ENCODE results near the gene DDAH1.

Gene DDAH1

GRCh38 chr1:85461216-85461918 lies 3.6 kb downstream of the DDAH1 start:
- no peaks in the 10 kb centered on the region for H3K36me3 Mint-ChIP-seq (ENCODE audit: low read depth)
- no peak overlapping the region for H3K4me3 Mint-ChIP-seq
- H3K9me3 Mint-ChIP-seq: no peaks in the 10 kb centered on the region
- H3K27me3 Mint-ChIP-seq: peaks cover 56% of the 10 kb centered on the region
- H3K27ac Mint-ChIP-seq: no peak overlapping the region
- no peaks in the 10 kb centered on the region for H3K4me1 Mint-ChIP-seq (ENCODE audit: low read depth)

- Mint-ChIP-seq H3K4me3 (no peak overlapping the region), H3K36me3 (ENCODE audit: low read depth) (no peaks in the 10 kb centered on the region), H3K27ac (no peak overlapping the region), H3K4me1 (ENCODE audit: low read depth) (no peaks in the 10 kb centered on the region), H3K27me3 (peaks cover 51% of the 10 kb centered on the region), H3K9me3 (no peaks in the 10 kb centered on the region)
These were observed 4.3 kb downstream of the DDAH1 start for GRCh38 chr1:85460555-85461088.

- Mint-ChIP-seq H3K4me3 (no peak overlapping the region), H3K27ac (no peak overlapping the region), H3K27me3 (peaks cover 48% of the 10 kb centered on the region), H3K4me1 (ENCODE audit: low read depth) (no peaks in the 10 kb centered on the region), H3K9me3 (no peaks in the 10 kb centered on the region), H3K36me3 (ENCODE audit: low read depth) (no peaks in the 10 kb centered on the region)
These were observed 5.7 kb downstream of the DDAH1 start for GRCh38 chr1:85459290-85459689.

- Mint-ChIP-seq H3K27me3 (peaks cover 6% of the 10 kb centered on the region), H3K27ac (no peak overlapping the region)
These were observed 10.7 kb downstream of the DDAH1 start for GRCh38 chr1:85454214-85454613.

GRCh38 chr1:85453640-85454194 lies 11.2 kb downstream of the DDAH1 start:
- H3K4me3 Mint-ChIP-seq: no peak overlapping the region

More at GRCh38 chr1:85454214-85454613, 10.7 kb downstream of the DDAH1 start:
- H3K4me3 Mint-ChIP-seq: no peak overlapping the region
- H3K9me3 Mint-ChIP-seq: no peaks in the 10 kb centered on the region
- H3K36me3 Mint-ChIP-seq (ENCODE audit: low read depth): no peaks in the 10 kb centered on the region
- no peaks in the 10 kb centered on the region for H3K4me1 Mint-ChIP-seq (ENCODE audit: low read depth)

GRCh38 chr1:85452948-85453347 lies 12.0 kb downstream of the DDAH1 start:
- Mint-ChIP-seq H3K4me1 (ENCODE audit: low read depth) (no peaks in the 10 kb centered on the region), H3K4me3 (no peak overlapping the region), H3K27me3 (peaks cover 1% of the 10 kb centered on the region), H3K36me3 (ENCODE audit: low read depth) (no peaks in the 10 kb centered on the region), H3K27ac (no peak overlapping the region), H3K9me3 (no peaks in the 10 kb centered on the region)

More at GRCh38 chr1:85453640-85454194, 11.2 kb downstream of the DDAH1 start:
- no peak overlapping the region for H3K27ac Mint-ChIP-seq
- H3K9me3 Mint-ChIP-seq: no peaks in the 10 kb centered on the region
- no peaks in the 10 kb centered on the region for H3K36me3 Mint-ChIP-seq (ENCODE audit: low read depth)
- H3K27me3 Mint-ChIP-seq: peaks cover 4% of the 10 kb centered on the region
- no peaks in the 10 kb centered on the region for H3K4me1 Mint-ChIP-seq (ENCODE audit: low read depth)

- no peak overlapping the region for H3K4me3 Mint-ChIP-seq
- no peaks in the 10 kb centered on the region for H3K27me3 Mint-ChIP-seq
- H3K27ac Mint-ChIP-seq: no peak overlapping the region
These were observed 13.6 kb downstream of the DDAH1 start for GRCh38 chr1:85451236-85451830.

GRCh38 chr1:85450832-85451231 lies 14.1 kb downstream of the DDAH1 start:
- Mint-ChIP-seq H3K27me3 (no peaks in the 10 kb centered on the region), H3K9me3 (no peaks in the 10 kb centered on the region)

More at GRCh38 chr1:85451236-85451830, 13.6 kb downstream of the DDAH1 start:
- H3K36me3 Mint-ChIP-seq (ENCODE audit: low read depth): no peaks in the 10 kb centered on the region
- no peaks in the 10 kb centered on the region for H3K4me1 Mint-ChIP-seq (ENCODE audit: low read depth)
- H3K9me3 Mint-ChIP-seq: no peaks in the 10 kb centered on the region

GRCh38 chr1:85449356-85449755 lies 15.6 kb downstream of the DDAH1 start:
- no peak overlapping the region for H3K4me3 Mint-ChIP-seq
- H3K4me1 Mint-ChIP-seq (ENCODE audit: low read depth): no peaks in the 10 kb centered on the region
- H3K27ac Mint-ChIP-seq: no peak overlapping the region
- no peaks in the 10 kb centered on the region for H3K9me3 Mint-ChIP-seq
- no peaks in the 10 kb centered on the region for H3K27me3 Mint-ChIP-seq
- H3K36me3 Mint-ChIP-seq (ENCODE audit: low read depth): no peaks in the 10 kb centered on the region

More at GRCh38 chr1:85450832-85451231, 14.1 kb downstream of the DDAH1 start:
- Mint-ChIP-seq H3K27ac (no peak overlapping the region), H3K4me3 (no peak overlapping the region), H3K36me3 (ENCODE audit: low read depth) (no peaks in the 10 kb centered on the region), H3K4me1 (ENCODE audit: low read depth) (no peaks in the 10 kb centered on the region)

- no peak overlapping the region for H3K27ac Mint-ChIP-seq
- H3K27me3 Mint-ChIP-seq: no peaks in the 10 kb centered on the region
- H3K4me3 Mint-ChIP-seq: no peak overlapping the region
- H3K9me3 Mint-ChIP-seq: no peaks in the 10 kb centered on the region
- H3K4me1 Mint-ChIP-seq (ENCODE audit: low read depth): no peaks in the 10 kb centered on the region
- H3K36me3 Mint-ChIP-seq (ENCODE audit: low read depth): no peaks in the 10 kb centered on the region
These were observed 16.6 kb downstream of the DDAH1 start for GRCh38 chr1:85448358-85448757.

GRCh38 chr1:85447006-85447943 lies 17.7 kb downstream of the DDAH1 start:
- no peaks in the 10 kb centered on the region for H3K4me1 Mint-ChIP-seq (ENCODE audit: low read depth)
- H3K9me3 Mint-ChIP-seq: no peaks in the 10 kb centered on the region
- no peak overlapping the region for H3K4me3 Mint-ChIP-seq
- no peaks in the 10 kb centered on the region for H3K27me3 Mint-ChIP-seq
- no peaks in the 10 kb centered on the region for H3K36me3 Mint-ChIP-seq (ENCODE audit: low read depth)
- H3K27ac Mint-ChIP-seq: no peak overlapping the region

- Mint-ChIP-seq H3K27me3 (peaks cover 1% of the 10 kb centered on the region), H3K36me3 (ENCODE audit: low read depth) (no peaks in the 10 kb centered on the region), H3K9me3 (no peaks in the 10 kb centered on the region), H3K4me1 (ENCODE audit: low read depth) (no peaks in the 10 kb centered on the region), H3K4me3 (no peak overlapping the region), H3K27ac (no peak overlapping the region)
These were observed 19.1 kb downstream of the DDAH1 start for GRCh38 chr1:85445906-85446305.

- Mint-ChIP-seq H3K9me3 (no peaks in the 10 kb centered on the region), H3K36me3 (ENCODE audit: low read depth) (no peaks in the 10 kb centered on the region), H3K4me1 (ENCODE audit: low read depth) (no peaks in the 10 kb centered on the region), H3K27ac (no peak overlapping the region), H3K4me3 (no peak overlapping the region), H3K27me3 (peaks cover 5% of the 10 kb centered on the region)
These were observed 20.6 kb downstream of the DDAH1 start for GRCh38 chr1:85444381-85444780.

GRCh38 chr1:85440612-85441011 lies 24.3 kb downstream of the DDAH1 start:
- Mint-ChIP-seq H3K27ac (no peak overlapping the region), H3K4me3 (no peak overlapping the region), H3K36me3 (ENCODE audit: low read depth) (no peaks in the 10 kb centered on the region), H3K27me3 (peaks cover 13% of the 10 kb centered on the region), H3K9me3 (no peaks in the 10 kb centered on the region), H3K4me1 (ENCODE audit: low read depth) (no peaks in the 10 kb centered on the region)
